ENCODE measurements around the gene AADACL4.

DNA sequence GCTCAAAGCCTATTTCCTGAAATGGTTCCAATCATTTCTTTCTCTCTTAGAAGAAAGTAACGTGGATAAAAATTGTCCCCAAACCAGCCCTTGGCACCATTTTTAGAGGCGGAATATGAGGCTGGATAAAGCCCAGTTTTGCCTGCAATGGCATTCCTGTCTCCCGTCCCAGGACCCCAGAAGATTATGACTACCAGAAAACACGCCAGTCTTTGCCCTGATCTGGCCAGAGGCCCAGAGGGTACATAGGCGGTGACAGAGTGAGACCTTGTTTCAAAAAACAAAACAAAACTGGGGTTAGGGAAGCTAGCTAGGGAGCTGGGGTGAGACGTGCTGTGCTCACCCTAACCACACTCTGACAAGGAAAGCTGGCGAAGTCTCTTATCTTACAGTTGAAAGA lies at the start of gene AADACL4:
- TF ChIP-seq, protein P1, sequence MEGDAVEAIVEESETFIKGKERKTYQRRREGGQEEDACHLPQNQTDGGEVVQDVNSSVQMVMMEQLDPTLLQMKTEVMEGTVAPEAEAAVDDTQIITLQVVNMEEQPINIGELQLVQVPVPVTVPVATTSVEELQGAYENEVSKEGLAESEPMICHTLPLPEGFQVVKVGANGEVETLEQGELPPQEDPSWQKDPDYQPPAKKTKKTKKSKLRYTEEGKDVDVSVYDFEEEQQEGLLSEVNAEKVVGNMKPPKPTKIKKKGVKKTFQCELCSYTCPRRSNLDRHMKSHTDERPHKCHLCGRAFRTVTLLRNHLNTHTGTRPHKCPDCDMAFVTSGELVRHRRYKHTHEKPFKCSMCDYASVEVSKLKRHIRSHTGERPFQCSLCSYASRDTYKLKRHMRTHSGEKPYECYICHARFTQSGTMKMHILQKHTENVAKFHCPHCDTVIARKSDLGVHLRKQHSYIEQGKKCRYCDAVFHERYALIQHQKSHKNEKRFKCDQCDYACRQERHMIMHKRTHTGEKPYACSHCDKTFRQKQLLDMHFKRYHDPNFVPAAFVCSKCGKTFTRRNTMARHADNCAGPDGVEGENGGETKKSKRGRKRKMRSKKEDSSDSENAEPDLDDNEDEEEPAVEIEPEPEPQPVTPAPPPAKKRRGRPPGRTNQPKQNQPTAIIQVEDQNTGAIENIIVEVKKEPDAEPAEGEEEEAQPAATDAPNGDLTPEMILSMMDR (IDR thresholded peaks at IDR 0.05; ENCODE audit: low read depth, low read length, poor library complexity, severe bottlenecking): no peak
- no peak for TF ChIP-seq EZH2phosphoT487 (IDR thresholded peaks at IDR 0.05; ENCODE audit: borderline replicate concordance, low read length)
